Skeletal muscle cell (primary cell): ENCODE data around the gene GUF1.
A peak's percentile ranks its signal among the peaks of the same experiment; 100 is the strongest.

Experiments
- DNase-seq: peaks from one replicate; pipeline ENCODE4 v3.0.0-alpha.2; 2010; ENCODE audit warnings: low read depth
- H3K4me3 ChIP-seq: 2 replicates; pipeline ENCODE4 v1.5.1; 2011; ENCODE audit warnings: low read depth, mild to moderate bottlenecking, control low read depth, low read length, moderate library complexity

GUF1 gene, protein sequence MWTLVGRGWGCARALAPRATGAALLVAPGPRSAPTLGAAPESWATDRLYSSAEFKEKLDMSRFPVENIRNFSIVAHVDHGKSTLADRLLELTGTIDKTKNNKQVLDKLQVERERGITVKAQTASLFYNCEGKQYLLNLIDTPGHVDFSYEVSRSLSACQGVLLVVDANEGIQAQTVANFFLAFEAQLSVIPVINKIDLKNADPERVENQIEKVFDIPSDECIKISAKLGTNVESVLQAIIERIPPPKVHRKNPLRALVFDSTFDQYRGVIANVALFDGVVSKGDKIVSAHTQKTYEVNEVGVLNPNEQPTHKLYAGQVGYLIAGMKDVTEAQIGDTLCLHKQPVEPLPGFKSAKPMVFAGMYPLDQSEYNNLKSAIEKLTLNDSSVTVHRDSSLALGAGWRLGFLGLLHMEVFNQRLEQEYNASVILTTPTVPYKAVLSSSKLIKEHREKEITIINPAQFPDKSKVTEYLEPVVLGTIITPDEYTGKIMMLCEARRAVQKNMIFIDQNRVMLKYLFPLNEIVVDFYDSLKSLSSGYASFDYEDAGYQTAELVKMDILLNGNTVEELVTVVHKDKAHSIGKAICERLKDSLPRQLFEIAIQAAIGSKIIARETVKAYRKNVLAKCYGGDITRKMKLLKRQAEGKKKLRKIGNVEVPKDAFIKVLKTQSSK

DNA sequence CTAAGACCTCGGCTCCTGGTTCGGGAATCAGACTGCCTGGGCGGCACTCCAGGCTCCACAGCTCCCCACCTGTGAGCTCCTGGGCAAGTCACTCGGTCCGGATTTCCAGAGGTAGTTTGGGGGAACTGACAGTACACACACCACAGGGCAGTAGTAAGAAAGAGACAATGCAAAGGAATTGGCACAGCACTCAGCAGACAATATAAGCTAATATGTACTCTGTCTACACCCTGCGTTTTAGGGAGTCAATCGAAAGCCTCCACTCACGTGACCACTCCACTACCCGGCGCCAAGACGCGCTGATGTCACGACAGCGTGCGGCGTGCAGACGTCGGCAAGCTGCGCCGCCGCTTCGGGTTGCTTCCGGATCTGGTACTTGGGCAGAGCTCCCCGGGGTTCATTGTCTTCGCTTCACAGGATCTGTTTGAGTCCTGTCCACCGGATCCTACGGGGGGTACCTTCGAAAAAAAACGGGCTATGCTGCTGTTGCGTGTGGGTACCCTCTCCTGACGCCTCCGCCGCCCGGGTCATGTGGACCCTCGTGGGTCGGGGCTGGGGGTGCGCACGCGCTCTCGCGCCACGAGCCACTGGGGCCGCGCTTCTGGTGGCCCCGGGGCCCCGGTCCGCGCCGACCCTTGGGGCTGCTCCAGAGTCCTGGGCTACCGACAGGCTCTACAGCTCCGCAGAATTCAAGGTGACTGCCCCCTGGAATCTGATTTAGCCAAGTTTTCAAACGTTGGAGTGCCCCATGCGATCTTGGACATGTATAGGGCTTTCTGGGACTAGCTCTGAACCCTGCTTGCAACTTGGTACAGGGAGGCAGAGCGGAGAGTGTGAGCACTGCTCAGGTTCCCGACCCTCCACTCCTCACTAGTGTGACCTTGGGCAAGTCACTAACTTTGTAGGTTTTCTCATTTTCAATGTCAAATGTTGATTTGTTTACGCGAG, at the start of gene GUF1:
TSS of gene GUF1 (plus strand) at position 327 of the 948 bp plus-strand sequence. CDS start at position 530, 203 bp downstream.
- H3K4me3 ChIP-seq = peak within 1 kb of the TSS; percentile 93
- DNase-seq = peak; percentile 65

DNA sequence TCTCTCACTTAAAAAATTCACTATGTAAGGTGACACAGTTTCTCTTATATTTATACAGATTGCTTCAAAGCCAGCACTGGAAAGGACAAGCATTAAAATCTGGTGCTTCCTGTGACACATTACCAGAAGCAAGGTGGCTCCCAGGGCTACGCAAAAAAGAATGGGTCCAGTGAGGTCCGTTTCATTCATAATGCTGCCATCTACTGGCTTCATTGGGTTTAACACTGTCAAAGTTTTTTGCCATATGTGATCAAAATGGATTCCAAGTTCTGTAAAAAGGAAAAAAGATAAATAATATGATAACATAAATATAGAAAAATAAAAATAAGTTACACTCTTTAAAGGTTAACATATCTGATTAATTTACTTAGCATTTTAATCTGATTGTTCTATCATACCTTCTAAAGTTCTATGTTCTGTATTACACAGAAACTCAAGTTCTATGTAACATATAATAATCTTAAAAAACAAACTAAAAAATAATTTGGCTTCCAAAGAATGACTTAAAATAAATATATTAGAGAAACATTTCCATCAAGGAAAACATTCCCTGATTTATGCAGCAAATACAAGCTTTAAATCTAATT, 48.8 kb upstream of the GUF1 start:
- no peak for DNase-seq

GRCh38 chr4:44632089-44632488, 46.1 kb upstream of the GUF1 start:
- no peak for DNase-seq

More for the DNA sequence above, 48.8 kb upstream of the GUF1 start:
- no peak overlapping the region for H3K4me3 ChIP-seq

DNA sequence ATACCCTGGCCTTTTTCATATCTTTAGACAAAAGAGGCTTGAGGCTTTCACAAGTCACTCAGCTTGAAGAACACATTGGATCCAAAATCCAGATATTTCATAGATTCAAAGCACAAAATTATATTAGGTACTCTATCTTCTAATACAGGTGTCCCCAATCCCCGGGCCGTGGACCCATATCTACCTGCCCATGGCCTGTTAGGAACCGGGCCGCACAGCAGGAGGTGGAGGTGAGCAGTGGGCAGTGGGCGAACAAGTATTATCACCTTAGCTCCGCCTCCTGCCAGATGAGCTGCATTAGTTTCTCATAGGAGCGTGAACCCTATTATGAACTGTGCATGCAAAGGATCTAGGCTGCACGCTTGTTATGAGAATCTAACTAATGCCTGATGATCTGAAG, 45.5 kb upstream of the GUF1 start:
- H3K4me3 ChIP-seq = no peak overlapping the region
- DNase-seq = no peak

More at GRCh38 chr4:44632089-44632488, 46.1 kb upstream of the GUF1 start:
- no peak overlapping the region for H3K4me3 ChIP-seq

DNA sequence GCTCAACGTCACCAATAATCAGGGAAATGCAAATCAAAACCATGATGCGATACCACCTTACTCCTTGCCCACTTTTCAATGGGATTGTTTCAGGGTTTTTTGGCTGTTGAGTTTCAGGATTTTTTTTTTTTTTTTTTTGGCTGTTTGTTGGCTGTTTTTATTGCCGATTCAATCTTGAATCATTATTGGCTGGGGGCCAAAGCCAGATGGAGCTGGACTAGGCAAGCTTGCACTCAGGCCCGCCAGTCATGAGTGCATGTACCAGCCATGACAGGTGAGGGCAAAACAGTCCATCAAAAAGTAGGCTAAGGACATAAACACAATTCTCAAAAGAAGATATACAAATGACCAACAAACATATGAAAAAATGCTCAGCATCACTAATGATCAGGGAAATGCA, 40.1 kb upstream of the GUF1 start:
- H3K4me3 ChIP-seq = no peak overlapping the region
- DNase-seq = no peak

- no peak for DNase-seq
- no peak overlapping the region for H3K4me3 ChIP-seq
These were observed 32.1 kb upstream of the GUF1 start for GRCh38 chr4:44646151-44646550.

GRCh38 chr4:44651425-44651824, 26.8 kb upstream of the GUF1 start, which contains the start of gene YIPF7:
TSS of gene YIPF7 (minus strand) at chr4:44651625. CDS start at chr4:44650100, 1,525 bp downstream.
- H3K4me3 ChIP-seq = no peak within 1 kb of the TSS
- no peak for DNase-seq

DNA sequence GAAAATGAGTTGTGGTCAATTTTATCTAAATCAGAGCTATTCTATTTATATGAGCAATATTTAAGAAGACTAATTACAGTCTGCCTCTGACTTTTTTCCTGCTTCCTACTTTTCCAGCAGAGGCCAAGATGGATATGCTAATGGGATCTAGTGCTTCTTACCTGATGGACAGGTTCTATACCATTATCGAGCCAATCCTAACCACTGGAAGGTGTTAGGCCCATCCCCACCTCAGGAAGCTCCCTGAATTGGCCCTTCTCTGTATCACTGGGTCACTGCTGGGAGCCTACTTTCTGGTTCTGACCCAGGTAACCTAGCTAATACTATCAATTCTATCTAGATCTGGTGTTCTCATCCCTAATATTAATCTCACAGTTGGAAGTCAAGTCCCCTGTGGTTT, 26.2 kb upstream of the GUF1 start:
- H3K4me3 ChIP-seq = no peak overlapping the region
- DNase-seq = no peak

GRCh38 chr4:44660396-44660795, 17.8 kb upstream of the GUF1 start:
- no peak for DNase-seq
- H3K4me3 ChIP-seq = no peak overlapping the region

GRCh38 chr4:44661940-44662622, 16.1 kb upstream of the GUF1 start:
- no peak for DNase-seq
- H3K4me3 ChIP-seq = no peak overlapping the region

DNA sequence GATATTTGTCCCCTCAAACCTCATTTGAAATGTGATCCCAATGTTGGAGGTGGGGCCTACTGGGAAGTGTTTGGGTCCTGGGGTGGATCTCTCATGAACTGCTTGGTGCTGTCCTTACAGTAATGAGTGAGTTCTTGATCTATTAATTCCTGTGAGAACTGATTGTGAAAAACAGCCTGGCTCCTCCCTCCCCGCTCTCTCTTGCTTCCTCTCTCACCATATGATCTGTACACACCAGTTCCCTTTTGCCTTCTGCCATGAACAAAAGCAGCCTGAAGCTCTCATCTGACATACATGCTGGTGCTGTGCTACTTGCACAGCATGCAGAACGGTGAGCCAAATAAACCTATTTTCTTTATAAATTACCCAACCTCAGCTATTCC, 15.6 kb upstream of the GUF1 start:
- H3K4me3 ChIP-seq = no peak overlapping the region
- no peak for DNase-seq

DNA sequence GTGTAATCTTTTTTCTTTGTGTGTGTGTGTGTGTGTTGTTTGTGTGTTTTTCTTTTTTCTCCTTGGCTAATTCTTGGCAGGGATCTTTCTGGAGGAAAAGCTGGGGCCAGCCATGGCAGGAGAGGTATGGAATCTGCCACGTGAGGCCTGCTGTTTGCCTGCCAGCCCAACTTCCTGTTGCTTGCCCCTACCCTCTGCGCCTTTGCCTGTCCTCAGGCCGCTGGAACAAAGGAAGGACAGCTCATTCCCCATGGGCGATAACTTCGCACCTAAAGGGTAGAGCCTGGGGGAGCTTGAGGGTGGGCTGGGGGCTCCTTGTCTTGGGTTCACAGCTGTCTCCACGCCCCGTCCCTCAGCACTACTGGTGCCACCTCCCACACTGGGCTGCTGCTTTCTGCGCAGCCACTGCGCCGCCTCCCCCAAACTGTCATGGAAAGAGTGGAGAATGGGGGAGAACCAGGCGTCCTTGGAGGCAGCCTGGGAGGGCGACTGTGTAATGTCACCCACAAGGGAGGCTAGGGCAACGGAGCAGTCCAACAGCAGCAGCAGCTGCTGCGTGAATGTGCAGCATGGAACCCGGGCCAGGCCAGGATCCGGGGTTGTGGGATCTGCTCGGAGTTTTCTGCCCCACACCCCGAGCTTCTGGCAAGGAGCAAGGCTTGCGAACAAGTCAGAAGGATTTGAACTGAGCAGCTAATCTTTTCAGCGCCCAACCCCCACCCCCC, 14.5 kb upstream of the GUF1 start:
- H3K4me3 ChIP-seq = no peak overlapping the region
- no peak for DNase-seq

DNA sequence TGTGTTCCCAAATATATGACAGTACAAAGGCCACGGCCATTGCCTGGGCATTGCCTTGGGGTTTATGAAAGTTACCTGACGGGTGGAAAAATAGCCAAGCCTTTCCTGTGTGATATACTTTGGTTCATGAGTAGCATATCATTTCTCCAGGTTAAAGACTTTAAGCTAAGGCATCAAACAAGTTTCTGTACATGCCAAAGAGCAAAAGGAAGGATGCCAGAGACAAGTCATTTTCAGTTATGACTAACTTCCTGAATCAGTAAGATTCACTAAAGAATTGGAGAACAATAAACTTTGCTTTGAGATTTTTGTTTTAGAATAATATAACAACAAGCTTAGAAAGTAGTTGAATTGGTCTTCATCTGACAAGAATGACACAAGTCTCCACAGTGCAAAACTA, 9.7 kb upstream of the GUF1 start:
- no peak for DNase-seq
- no peak overlapping the region for H3K4me3 ChIP-seq

DNA sequence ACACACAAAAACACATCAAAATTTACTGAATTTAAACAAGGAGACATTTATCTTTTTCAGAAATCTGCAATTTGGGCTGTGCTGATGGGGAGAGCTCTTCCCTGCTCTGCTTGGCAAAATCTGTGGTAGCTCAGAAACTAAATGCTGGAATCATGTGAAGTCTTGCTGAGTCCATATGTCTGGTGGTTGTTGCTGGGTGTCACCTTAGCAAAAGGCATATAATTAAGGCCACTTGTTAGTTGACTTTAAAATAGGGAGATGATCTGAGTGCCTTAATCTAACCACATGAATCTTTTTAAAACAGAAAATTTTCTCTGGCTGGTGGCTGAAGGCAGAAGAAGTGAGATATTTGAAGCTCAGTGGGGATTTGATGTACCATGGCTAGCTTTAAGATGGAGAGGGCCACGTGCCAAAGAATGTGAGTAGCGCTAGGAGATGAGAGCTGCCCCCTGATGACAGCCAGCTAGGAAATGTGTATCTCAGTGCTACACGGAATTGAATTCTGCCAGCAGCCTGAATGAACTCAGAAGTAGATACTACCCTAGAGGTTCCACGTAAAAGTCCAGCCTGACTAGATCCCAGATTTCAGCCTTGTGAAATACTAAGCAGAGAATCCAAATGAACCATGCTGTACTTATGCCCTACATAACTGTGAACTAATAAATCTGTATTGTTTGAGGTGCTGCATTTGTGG, 7.6 kb upstream of the GUF1 start:
- no peak overlapping the region for H3K4me3 ChIP-seq
- no peak for DNase-seq

DNA sequence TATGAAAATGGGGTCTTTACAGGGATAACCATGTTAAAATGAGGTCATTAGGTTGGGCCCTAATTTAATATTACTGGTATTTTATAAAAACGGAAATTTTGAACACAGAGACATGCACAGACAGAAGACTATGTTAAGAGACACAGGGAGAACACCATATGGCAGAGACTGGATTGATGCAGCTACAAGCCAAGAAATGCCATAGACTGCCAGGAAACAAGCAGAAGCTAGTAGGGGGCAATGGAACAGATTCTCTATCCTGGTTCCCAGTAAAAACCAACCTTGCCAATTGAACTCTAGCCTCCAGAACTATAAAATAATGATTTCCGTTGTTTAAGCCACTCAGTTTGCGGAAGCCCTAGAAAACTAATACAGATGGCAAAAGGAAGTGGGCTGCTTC, 6.6 kb upstream of the GUF1 start:
- no peak for DNase-seq
- no peak overlapping the region for H3K4me3 ChIP-seq

DNA sequence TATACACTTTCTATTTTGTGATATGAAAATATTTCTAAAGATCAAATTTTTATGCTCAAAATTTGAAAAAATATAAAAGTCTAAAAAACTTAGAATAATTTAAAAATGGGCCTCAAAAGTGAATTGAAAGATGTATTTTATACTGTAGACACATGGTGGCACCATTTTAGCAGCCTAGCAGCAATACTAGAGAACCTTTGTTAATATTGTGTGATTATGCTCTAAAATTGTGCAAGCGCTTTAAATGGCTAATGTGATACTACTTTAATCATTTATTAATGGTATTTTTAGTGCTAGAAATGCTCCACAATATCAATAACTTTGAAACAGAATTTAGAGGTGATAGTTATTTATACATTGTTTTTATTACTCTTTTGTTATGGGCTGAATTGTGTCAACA, 3.7 kb upstream of the GUF1 start:
- DNase-seq = no peak
- no peak overlapping the region for H3K4me3 ChIP-seq

- no peak for DNase-seq
- H3K4me3 ChIP-seq = no peak overlapping the region
These were observed 2.9 kb upstream of the GUF1 start for GRCh38 chr4:44675366-44675765.

DNA sequence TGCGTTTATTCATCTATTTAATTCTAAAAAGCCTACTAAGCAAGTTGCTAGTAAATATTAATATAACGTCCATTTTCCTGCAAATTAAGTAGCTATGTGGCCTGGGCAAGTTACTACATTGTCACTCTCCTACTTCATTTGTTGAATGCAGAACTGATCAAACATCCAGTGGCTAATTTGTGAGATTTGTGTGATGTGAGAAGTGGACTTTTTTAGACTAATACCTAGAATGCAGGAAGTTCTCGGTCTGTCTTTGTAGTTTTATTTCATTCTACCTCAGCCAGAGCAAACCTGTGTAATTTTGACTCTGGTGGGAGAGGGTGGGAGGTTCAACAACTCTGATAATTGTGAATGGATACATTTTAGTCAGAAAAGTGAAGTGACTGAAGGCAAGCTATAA, 840 bp downstream of the GUF1 start:
- H3K4me3 ChIP-seq = peak overlapping the region; percentile 93
- no peak for DNase-seq
